Stimulated activated CD8-positive, alpha-beta memory T cell treated with anti-CD3 and anti-CD28 coated beads, Interleukin-2, amount 100 ng/mL, for 48 hours (primary cell): ENCODE measurements around the gene NIPBL.
"Not testable (repeated sequence)": the region's sequence is repeated elsewhere in the genome, so short reads cannot be mapped to it uniquely, and the experiment has no call there.

ENCODE experiments used
- DNase-seq, 2 donors: peaks; one replicate each; pipeline ENCODE4 v3.0.0-alpha.2; 2020; ENCODE audit warnings: low read depth in 2 of 2

Gene NIPBL

GRCh38 chr5:37015795-37016666, 139.5 kb downstream of the NIPBL start:
- DNase-seq: no peak

- DNase-seq: no peak
Measured at GRCh38 chr5:37028910-37029309, 152.3 kb downstream of the NIPBL start.

GRCh38 chr5:37029436-37029835, 152.9 kb downstream of the NIPBL start:
- no peak for DNase-seq

GRCh38 chr5:37034955-37035354, 158.4 kb downstream of the NIPBL start:
- no peak for DNase-seq

- no peak for DNase-seq
Measured at GRCh38 chr5:37037840-37038239, 161.3 kb downstream of the NIPBL start.

- DNase-seq: no peak
Measured at GRCh38 chr5:37039824-37040223, 163.3 kb downstream of the NIPBL start.

GRCh38 chr5:37043693-37044092, 167.1 kb downstream of the NIPBL start:
- DNase-seq: no peak

GRCh38 chr5:37044120-37044519, 167.6 kb downstream of the NIPBL start:
- DNase-seq: no peak

GRCh38 chr5:37045703-37046102, 169.1 kb downstream of the NIPBL start:
- DNase-seq: no peak

GRCh38 chr5:37047947-37048346, 171.4 kb downstream of the NIPBL start:
- no peak for DNase-seq

GRCh38 chr5:37054391-37054790, 177.8 kb downstream of the NIPBL start:
- no peak for DNase-seq

GRCh38 chr5:37055383-37055990, 178.9 kb downstream of the NIPBL start:
- DNase-seq: no peak

- DNase-seq: no peak
Measured at GRCh38 chr5:37056762-37057161, 180.2 kb downstream of the NIPBL start.

GRCh38 chr5:37060030-37060429, 183.5 kb downstream of the NIPBL start:
- DNase-seq: no peak

GRCh38 chr5:37063739-37064138, 187.2 kb downstream of the NIPBL start:
- DNase-seq: no peak

- no peak for DNase-seq
Measured at GRCh38 chr5:37064442-37064841, 187.9 kb downstream of the NIPBL start.

- no peak for DNase-seq
Measured at GRCh38 chr5:37071487-37071886, 194.9 kb downstream of the NIPBL start.

GRCh38 chr5:37071901-37072581, 195.5 kb downstream of the NIPBL start:
- no peak for DNase-seq

- no peak for DNase-seq
Measured at GRCh38 chr5:37075399-37075950, 198.9 kb downstream of the NIPBL start.

- no peak for DNase-seq
Measured at GRCh38 chr5:37077146-37077545, 200.6 kb downstream of the NIPBL start.

- no peak for DNase-seq
Measured at GRCh38 chr5:37080697-37081096, 204.1 kb downstream of the NIPBL start.

GRCh38 chr5:37082977-37083376, 206.4 kb downstream of the NIPBL start:
- not testable (repeated sequence) for DNase-seq
